H54 (cell line): ENCODE data around the gene LRP8.

ENCODE experiments used
- DNase-seq: peaks from one replicate; pipeline ENCODE4 v3.0.0; 2011; ENCODE audit warnings: low spot score, mixed read lengths; ENCODE audit not compliant: insufficient read length
- FAIRE-seq: peaks from 3 replicates; lab custom pipeline; 2011; peaks lifted over from hg19 to GRCh38; lab: Jason Lieb, UNC
- POLR2A ChIP-seq: IDR thresholded peaks from 2 replicates; pipeline ENCODE4 v1.6.1; 2011; ENCODE audit warnings: low read depth, mild to moderate bottlenecking, low read length

The LRP8 gene

GRCh38 chr1:53328541-53329499 lies 950 bp upstream of the LRP8 start:
- DNase-seq = no peak
- FAIRE-seq = no peak
- no peak for TF ChIP-seq POLR2A

- TF ChIP-seq POLR2A = no peak
- no peak for FAIRE-seq
- peak; percentile 50 for DNase-seq
Measured at GRCh38 chr1:53327182-53327913, 522 bp downstream of the LRP8 start.

- peak; percentile 68 for DNase-seq
- no peak for FAIRE-seq
- TF ChIP-seq POLR2A = no peak
Measured at GRCh38 chr1:53326598-53327181, 1.2 kb downstream of the LRP8 start.

GRCh38 chr1:53326088-53326597 lies 1.7 kb downstream of the LRP8 start:
- DNase-seq (peak; percentile 98), FAIRE-seq (no peak)
- TF ChIP-seq POLR2A = peak; percentile 47

GRCh38 chr1:53325326-53326087 lies 2.4 kb downstream of the LRP8 start:
- no peak for FAIRE-seq
- DNase-seq = no peak
- TF ChIP-seq POLR2A = no peak

- no peak for DNase-seq
- FAIRE-seq = no peak
- TF ChIP-seq POLR2A = no peak
Measured at GRCh38 chr1:53324728-53325297, 3.1 kb downstream of the LRP8 start.

GRCh38 chr1:53324321-53324720 lies 3.5 kb downstream of the LRP8 start:
- DNase-seq (no peak), FAIRE-seq (no peak)
- TF ChIP-seq POLR2A = no peak

GRCh38 chr1:53323316-53323715 lies 4.6 kb downstream of the LRP8 start:
- FAIRE-seq (no peak), DNase-seq (no peak)
- no peak for TF ChIP-seq POLR2A

GRCh38 chr1:53321776-53322602 lies 5.9 kb downstream of the LRP8 start:
- no peak for TF ChIP-seq POLR2A
- DNase-seq (no peak), FAIRE-seq (no peak)

- FAIRE-seq = no peak
- no peak for DNase-seq
- no peak for TF ChIP-seq POLR2A
Measured at GRCh38 chr1:53321366-53321765, 6.5 kb downstream of the LRP8 start.

GRCh38 chr1:53320646-53321045 lies 7.2 kb downstream of the LRP8 start:
- FAIRE-seq (no peak), DNase-seq (no peak)
- no peak for TF ChIP-seq POLR2A
